HG03469 (cell line): ENCODE measurements around the gene GDAP2.

Experiments used
- ATAC-seq: cut with Tn5 transposase; IDR thresholded peaks from one replicate; pipeline ENCODE4 v1.9.1; 2021; ENCODE audit warnings: mild to moderate bottlenecking, moderate library complexity, moderate number of reproducible peaks; ENCODE audit not compliant: unreplicated experiment

The GDAP2 gene

GRCh38 chr1:117814856-117815797 lies 114.3 kb downstream of the GDAP2 start:
- no peak for ATAC-seq
